ENCODE measurements around the gene USP9Y.
"Not testable (repeated sequence)": the region's sequence is repeated elsewhere in the genome, so short reads cannot be mapped to it uniquely, and the experiment has no call there.

The USP9Y gene

GRCh38 chrY:12701181-12701695 is at the start of gene USP9Y:
USP9Y (plus strand) TSS chrY:12701231; CDS start chrY:12709448, 8,217 bp downstream.
- no peak for DNase-seq (ENCODE audit: low read depth)

- DNase-seq (ENCODE audit: low read depth) = no peak
Measured at GRCh38 chrY:12651621-12652036, 49.4 kb upstream of the USP9Y start.

DNA sequence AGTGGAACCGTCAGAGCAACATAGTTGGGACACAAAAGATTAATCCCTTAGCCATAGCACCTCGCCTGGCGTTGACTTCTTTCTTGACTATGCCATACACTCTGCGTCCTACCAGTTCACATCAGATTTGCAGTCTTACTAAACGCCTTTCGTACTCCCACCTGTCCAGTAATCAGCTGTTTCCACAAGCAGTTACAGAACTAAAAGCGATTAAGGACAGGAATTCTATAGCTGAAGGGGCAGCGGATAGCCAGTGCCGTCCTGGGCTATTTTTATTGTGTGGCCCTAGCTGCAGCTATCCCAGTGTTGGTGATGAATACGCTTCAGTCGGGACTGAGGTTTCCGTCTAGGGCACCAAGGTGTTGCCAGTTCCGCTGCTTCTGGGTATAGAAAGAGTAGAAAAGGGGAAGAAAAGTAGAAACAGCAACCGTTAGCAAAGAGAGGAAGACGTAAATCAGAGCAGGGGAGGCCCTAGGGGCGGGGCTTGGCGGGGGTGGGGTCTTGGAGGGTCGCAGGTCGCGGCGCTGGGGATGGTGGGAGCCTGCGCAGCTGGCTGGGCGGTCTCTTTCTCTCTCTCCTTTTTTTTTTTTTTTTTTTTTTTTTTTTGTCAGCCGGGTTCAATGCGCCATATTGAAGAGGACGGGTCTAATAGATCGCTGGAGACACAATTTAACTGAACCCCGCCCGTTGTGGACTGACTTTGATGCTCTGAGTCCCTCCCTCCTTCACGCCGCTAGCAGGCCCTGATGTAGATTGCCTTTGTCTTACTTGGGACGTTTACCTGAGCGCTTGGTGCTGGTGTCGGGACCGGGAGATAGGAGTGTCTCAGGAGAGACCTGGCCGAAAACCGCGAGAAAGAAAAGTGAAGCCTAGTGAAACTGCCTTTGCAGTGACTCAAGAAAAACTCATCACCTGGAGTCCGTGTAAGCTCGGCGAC is 39.0 kb upstream of the USP9Y start:
- no peak for DNase-seq (ENCODE audit: low read depth)

DNA sequence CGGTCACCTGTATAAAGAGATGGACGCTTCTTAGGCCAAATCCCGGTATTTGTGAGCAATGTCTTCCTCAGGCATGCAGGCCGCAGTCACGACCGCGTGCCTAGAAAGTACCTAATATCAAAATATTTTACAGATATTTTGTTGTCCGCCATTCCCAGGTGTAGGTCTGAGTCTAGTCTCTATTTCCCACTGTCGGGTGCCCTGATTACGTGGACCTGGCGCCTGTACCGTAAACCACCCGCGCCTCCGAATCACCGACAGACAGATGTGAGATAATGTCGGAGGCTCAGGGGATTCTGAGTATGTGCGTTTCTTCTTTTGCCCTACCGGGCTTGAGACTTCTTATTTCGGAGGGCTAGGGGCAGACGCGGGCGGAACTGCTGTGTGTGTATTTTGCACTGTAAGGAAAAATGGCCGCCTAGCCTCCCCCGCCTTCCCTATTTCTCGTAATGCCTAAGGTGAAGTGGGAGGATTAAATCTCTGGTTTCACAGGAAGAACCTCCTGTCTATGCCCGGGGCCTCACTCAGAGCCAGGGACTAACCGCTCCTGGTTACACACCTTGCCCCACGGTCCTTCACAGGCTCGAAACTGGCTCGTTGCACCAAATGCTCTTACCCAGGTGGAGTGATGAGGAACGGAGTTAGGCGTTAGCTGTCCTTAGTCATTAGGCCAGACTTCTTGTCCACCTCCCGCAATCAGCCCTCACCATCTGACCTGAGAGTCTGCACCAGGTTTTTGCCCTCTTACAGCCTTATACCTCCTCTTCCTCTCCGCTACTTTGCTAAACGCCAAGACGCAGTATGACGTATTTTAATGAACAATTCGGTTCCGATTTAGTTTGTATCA is 38.1 kb upstream of the USP9Y start:
- DNase-seq (ENCODE audit: low read depth) = no peak

- not testable (repeated sequence) for DNase-seq (ENCODE audit: low read depth)
Measured at GRCh38 chrY:12663845-12664244, 37.2 kb upstream of the USP9Y start.

- DNase-seq (ENCODE audit: low read depth) = no peak
Measured at GRCh38 chrY:12678111-12678510, 22.9 kb upstream of the USP9Y start.

GRCh38 chrY:12681535-12681934 is 19.5 kb upstream of the USP9Y start:
- DNase-seq (ENCODE audit: low read depth) = no peak

GRCh38 chrY:12688337-12688736 is 12.7 kb upstream of the USP9Y start:
- DNase-seq (ENCODE audit: low read depth) = no peak

DNA sequence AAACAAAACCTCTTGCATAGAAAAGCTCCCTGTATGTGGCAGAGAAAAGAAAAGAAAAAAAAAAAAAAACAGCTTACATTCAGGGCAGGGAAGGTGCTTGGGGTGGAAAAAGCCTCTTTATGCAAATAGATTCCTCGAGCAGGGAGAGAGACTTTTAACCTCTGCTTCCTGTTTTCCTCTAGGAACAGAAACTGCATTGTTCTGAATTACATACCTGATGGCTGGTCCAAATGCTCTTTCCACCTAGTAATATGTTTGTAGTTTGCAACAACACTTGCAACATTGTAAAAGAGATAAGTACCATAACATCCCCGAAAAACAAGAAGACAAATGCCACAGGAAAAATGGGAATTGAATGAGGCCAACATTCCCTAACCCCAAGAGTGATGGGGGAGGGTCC is 944 bp upstream of the USP9Y start:
- no peak for DNase-seq (ENCODE audit: low read depth)

DNA sequence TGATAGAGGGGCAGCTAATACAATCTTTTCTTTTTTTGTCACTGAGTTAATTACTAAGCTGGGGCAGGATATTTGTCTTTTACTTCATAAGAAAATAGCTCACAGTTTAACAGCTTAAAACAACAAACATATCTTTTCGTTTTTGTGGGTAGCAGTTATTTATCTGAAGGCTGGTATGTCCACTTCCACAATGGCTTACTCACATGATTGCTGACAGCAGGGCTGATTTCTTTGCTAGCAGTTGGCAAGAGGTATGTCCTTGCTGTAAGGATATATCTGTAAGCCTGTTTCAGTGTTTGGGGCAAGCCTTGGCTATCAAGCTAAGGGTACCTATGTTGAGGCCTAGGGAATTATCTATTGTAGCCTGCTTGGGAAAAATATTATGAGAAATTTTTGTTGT is 1.1 kb downstream of the USP9Y start:
- no peak for DNase-seq (ENCODE audit: low read depth)

GRCh38 chrY:12710460-12710859 is 9.4 kb downstream of the USP9Y start:
- no peak for DNase-seq (ENCODE audit: low read depth)

- DNase-seq (ENCODE audit: low read depth) = no peak
Measured at GRCh38 chrY:12715376-12715775, 14.3 kb downstream of the USP9Y start.

GRCh38 chrY:12729746-12730145 is 28.7 kb downstream of the USP9Y start:
- no peak for DNase-seq (ENCODE audit: low read depth)

DNA sequence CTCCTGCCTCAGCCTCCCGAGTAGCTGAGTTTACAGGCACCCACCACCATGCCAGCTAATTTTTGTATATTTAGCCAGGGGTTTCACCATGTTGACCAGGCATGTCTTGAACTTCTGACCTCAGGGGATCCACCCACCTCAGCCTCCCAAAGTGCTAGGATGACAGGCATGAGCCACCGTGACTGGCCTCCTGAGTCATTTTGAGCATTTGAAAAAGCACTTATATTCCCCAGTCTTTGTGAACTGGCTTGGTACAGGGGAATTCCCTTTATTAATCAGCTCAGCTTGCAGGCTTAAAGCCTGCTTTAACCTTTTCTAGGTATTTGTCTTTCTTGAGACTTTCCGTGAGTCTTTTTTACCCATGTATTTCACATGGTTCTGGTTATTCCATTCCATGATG is 32.6 kb downstream of the USP9Y start:
- no peak for DNase-seq (ENCODE audit: low read depth)

- no peak for DNase-seq (ENCODE audit: low read depth)
Measured at GRCh38 chrY:12734051-12734450, 33.0 kb downstream of the USP9Y start.

- no peak for DNase-seq (ENCODE audit: low read depth)
Measured at GRCh38 chrY:12741414-12741813, 40.4 kb downstream of the USP9Y start.

DNA sequence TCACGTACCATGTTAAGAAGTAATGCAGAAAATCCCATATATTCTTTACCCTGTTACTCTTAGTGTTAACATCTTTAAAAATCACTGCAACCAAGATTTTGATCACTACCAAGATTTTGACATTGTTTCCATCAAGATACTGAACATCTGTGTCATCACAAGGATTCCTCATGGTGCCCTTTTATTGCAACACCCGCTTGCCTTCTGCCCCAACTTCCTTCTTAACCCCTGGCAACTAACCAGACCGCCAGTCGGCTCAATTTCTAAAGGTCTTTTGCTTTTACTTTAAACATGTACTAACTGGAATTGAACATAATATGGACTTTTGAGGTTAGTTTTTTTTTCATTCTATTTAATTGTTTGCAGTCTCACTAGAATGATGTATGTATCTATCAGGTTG is 41.7 kb downstream of the USP9Y start:
- DNase-seq (ENCODE audit: low read depth) = no peak

DNA sequence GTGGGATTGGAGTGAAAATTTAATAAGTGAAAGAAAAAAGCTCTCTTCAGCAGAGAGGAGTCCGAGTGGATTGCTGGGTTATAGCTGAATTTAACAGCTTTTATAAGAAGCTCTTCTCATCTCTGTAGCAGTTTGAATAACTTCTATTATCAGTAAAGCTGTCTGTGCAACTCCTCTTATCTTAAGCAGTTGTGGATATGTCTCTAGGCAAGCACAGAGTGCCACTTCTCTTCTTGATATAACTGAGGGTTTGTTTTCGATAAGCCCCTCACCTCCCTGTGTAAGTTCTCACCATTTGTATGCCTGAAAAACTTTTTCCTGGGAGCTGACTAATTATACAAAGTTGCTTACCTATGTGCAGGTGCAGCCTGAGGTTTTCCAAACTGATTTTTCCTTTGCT is 43.1 kb downstream of the USP9Y start:
- DNase-seq (ENCODE audit: low read depth) = no peak

- DNase-seq (ENCODE audit: low read depth) = no peak
Measured at GRCh38 chrY:12749293-12749692, 48.3 kb downstream of the USP9Y start.

DNA sequence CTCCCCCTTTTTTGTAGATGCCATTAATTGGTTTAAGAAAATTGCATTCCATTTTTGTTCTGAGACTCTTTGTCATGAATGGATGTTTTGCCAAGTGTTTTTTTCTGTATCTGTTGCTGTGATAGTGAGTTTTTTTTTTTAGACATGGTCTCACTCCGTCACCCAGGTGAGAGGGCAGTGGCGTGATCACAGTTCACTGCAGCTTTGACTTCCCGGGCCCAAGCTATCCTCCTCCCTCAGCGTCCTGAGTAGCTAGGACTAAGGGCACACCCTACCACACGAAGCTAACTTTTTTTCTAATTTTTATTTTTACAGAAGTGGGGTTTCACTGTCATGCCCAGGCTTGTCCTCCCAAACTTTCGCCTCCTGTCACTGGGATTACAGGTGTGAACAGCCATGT is 51.8 kb downstream of the USP9Y start:
- no peak for DNase-seq (ENCODE audit: low read depth)

- no peak for DNase-seq (ENCODE audit: low read depth)
Measured at GRCh38 chrY:12756021-12756420, 55.0 kb downstream of the USP9Y start.

DNA sequence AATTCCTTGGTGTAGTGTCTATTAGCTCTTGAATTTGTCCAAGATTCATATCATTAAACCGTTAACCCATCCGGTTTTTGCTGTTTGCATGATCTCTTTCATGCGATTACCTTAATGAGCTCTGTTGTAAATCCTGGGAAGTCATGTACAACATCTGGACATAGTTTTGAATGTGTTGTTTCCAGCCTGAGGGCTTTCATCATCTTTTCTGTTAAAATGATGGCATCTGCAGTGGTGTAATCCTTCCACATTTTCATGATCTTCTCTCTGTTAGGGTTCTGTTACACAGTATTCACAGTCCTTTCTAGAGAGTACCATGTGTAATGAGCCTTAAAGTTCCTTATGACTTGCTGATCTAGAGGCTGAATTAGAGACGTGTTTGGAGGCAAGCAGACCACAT is 64.9 kb downstream of the USP9Y start:
- DNase-seq (ENCODE audit: low read depth) = no peak

GRCh38 chrY:12784521-12784920 is 83.5 kb downstream of the USP9Y start:
- no peak for DNase-seq (ENCODE audit: low read depth)
